ENCODE data around the gene SNX30.

Gene SNX30

GRCh38 chr9:112750016-112750763, at the start of gene SNX30:
Gene SNX30 (plus strand): TSS chr9:112750760. CDS start chr9:112751002, 242 bp downstream.
- H3K36me3 ChIP-seq (ENCODE audit: insufficient read depth, low read length) = no peaks in the 10 kb centered on the region
- TF ChIP-seq EZH2 (IDR thresholded peaks at IDR 0.05; ENCODE audit: borderline replicate concordance, low read length) (no peak), CTCF (IDR thresholded peaks at IDR 0.05; ENCODE audit: low read length) (no peak)

GRCh38 chr9:112703304-112703703, 47.3 kb upstream of the SNX30 start:
- H2AFZ ChIP-seq (ENCODE audit: low read length) = no peak overlapping the region
- peaks cover 49% of the 10 kb centered on the region for H3K79me2 ChIP-seq (ENCODE audit: insufficient read depth, low read length)
- no peaks in the 10 kb centered on the region for H3K9me3 ChIP-seq (ENCODE audit: low read length)
- peaks cover 33% of the 10 kb centered on the region; the same call in 1 of the 2 replicates for H3K36me3 ChIP-seq (ENCODE audit: insufficient read depth, low read length)
- no peak overlapping the region for H3K27ac ChIP-seq (ENCODE audit: low read depth, low read length, poor library complexity, severe bottlenecking)
- no peaks in the 10 kb centered on the region for H4K20me1 ChIP-seq (ENCODE audit: insufficient read depth, low read length)
- no peak overlapping the region for H3K9ac ChIP-seq (ENCODE audit: low read length)
- no peaks in the 10 kb centered on the region for H3F3A ChIP-seq (ENCODE audit: insufficient read depth, low read length)
- no peaks in the 10 kb centered on the region for H3K27me3 ChIP-seq (ENCODE audit: insufficient read depth, low read length)
- no peak overlapping the region for H3K4me2 ChIP-seq (ENCODE audit: low read length)
- no peaks in the 10 kb centered on the region for H3K9me2 ChIP-seq (ENCODE audit: low read depth, low read length)
- peaks cover 12% of the 10 kb centered on the region for H3K4me1 ChIP-seq (ENCODE audit: insufficient read depth, low read length, severe bottlenecking)
- H3K4me3 ChIP-seq (ENCODE audit: low read depth, low read length, poor library complexity, severe bottlenecking) = no peak overlapping the region
- TF ChIP-seq EZH2 (IDR thresholded peaks at IDR 0.05; ENCODE audit: borderline replicate concordance, low read length) = no peak
- no peak for TF ChIP-seq CTCF (IDR thresholded peaks at IDR 0.05; ENCODE audit: low read length)

More at GRCh38 chr9:112750016-112750763, at the start of gene SNX30:
- Histone ChIP-seq H4K20me1 (ENCODE audit: insufficient read depth, low read length) (no peaks in the 10 kb centered on the region), H3F3A (ENCODE audit: insufficient read depth, low read length) (no peaks in the 10 kb centered on the region), H3K9me2 (ENCODE audit: low read depth, low read length) (no peaks in the 10 kb centered on the region), H3K9ac (ENCODE audit: low read length) (peak within 1 kb of the TSS; percentile 89), H3K4me2 (ENCODE audit: low read length) (peak within 1 kb of the TSS; percentile 83), H3K79me2 (ENCODE audit: insufficient read depth, low read length) (peaks cover 15% of the 10 kb centered on the region; the same call in 1 of the 2 replicates), H3K4me3 (ENCODE audit: low read depth, low read length, poor library complexity, severe bottlenecking) (peak within 1 kb of the TSS; percentile 96), H3K9me3 (ENCODE audit: low read length) (no peaks in the 10 kb centered on the region), H3K27me3 (ENCODE audit: insufficient read depth, low read length) (no peaks in the 10 kb centered on the region), H3K27ac (ENCODE audit: low read depth, low read length, poor library complexity, severe bottlenecking) (peak within 1 kb of the TSS; percentile 71), H2AFZ (ENCODE audit: low read length) (no peak within 1 kb of the TSS), H3K4me1 (ENCODE audit: insufficient read depth, low read length, severe bottlenecking) (peaks cover 37% of the 10 kb centered on the region)

- no peaks in the 10 kb centered on the region for H3K9me2 ChIP-seq (ENCODE audit: low read depth, low read length)
- no peak overlapping the region for H2AFZ ChIP-seq (ENCODE audit: low read length)
- H3K4me3 ChIP-seq (ENCODE audit: low read depth, low read length, poor library complexity, severe bottlenecking) = no peak overlapping the region
- H3K27me3 ChIP-seq (ENCODE audit: insufficient read depth, low read length) = no peaks in the 10 kb centered on the region
- peaks cover 31% of the 10 kb centered on the region; the same call in 1 of the 2 replicates for H3K36me3 ChIP-seq (ENCODE audit: insufficient read depth, low read length)
- no peaks in the 10 kb centered on the region for H4K20me1 ChIP-seq (ENCODE audit: insufficient read depth, low read length)
- H3K4me2 ChIP-seq (ENCODE audit: low read length) = no peak overlapping the region
- peaks cover 12% of the 10 kb centered on the region for H3K4me1 ChIP-seq (ENCODE audit: insufficient read depth, low read length, severe bottlenecking)
- no peaks in the 10 kb centered on the region for H3F3A ChIP-seq (ENCODE audit: insufficient read depth, low read length)
- H3K79me2 ChIP-seq (ENCODE audit: insufficient read depth, low read length) = peaks cover 66% of the 10 kb centered on the region
- H3K27ac ChIP-seq (ENCODE audit: low read depth, low read length, poor library complexity, severe bottlenecking) = no peak overlapping the region
- no peaks in the 10 kb centered on the region for H3K9me3 ChIP-seq (ENCODE audit: low read length)
- no peak overlapping the region for H3K9ac ChIP-seq (ENCODE audit: low read length)
- TF ChIP-seq EZH2 (IDR thresholded peaks at IDR 0.05; ENCODE audit: borderline replicate concordance, low read length) = no peak
- TF ChIP-seq CTCF (IDR thresholded peaks at IDR 0.05; ENCODE audit: low read length) = peak; percentile 31; the same call in 1 of the 2 replicates
Measured at GRCh38 chr9:112705768-112706427, 44.7 kb upstream of the SNX30 start.
